Measurements from ENCODE around the gene GPR26.

DNA sequence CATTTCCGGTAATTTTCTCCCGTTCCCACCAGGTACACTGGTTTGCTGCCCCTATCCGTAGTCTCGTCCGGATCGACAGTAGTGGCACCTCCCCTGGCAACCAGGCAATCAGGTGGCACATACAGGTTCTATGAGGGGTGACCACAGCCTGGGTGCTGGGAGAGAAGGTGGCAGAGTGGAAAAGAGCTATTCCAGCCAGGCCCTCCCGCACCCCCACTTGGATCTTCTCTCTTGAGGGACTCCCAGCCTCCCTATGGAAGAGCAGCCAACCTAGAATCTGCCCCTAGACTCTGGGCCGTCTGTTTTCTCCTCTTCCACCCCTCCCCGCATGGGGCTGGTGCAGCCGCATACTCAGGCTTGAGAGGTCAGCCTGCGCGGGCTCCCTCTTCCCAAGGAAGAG lies 58.6 kb downstream of the GPR26 start:
- TF ChIP-seq POLR2AphosphoS5 (IDR thresholded peaks at IDR 0.05), result no peak
- TF ChIP-seq, protein P1, sequence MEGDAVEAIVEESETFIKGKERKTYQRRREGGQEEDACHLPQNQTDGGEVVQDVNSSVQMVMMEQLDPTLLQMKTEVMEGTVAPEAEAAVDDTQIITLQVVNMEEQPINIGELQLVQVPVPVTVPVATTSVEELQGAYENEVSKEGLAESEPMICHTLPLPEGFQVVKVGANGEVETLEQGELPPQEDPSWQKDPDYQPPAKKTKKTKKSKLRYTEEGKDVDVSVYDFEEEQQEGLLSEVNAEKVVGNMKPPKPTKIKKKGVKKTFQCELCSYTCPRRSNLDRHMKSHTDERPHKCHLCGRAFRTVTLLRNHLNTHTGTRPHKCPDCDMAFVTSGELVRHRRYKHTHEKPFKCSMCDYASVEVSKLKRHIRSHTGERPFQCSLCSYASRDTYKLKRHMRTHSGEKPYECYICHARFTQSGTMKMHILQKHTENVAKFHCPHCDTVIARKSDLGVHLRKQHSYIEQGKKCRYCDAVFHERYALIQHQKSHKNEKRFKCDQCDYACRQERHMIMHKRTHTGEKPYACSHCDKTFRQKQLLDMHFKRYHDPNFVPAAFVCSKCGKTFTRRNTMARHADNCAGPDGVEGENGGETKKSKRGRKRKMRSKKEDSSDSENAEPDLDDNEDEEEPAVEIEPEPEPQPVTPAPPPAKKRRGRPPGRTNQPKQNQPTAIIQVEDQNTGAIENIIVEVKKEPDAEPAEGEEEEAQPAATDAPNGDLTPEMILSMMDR (IDR thresholded peaks at IDR 0.05), result no peak
- TF ChIP-seq EP300 (IDR thresholded peaks at IDR 0.05), result no peak
- TF ChIP-seq POLR2A (IDR thresholded peaks at IDR 0.05), result no peak

Data from suprapubic skin (tissue), 4 donors.